Measurements from ENCODE around the gene USP32.
A peak's percentile ranks its signal among the peaks of the same experiment; 100 is the strongest.
"Not testable (repeated sequence)": the region's sequence is repeated elsewhere in the genome, so short reads cannot be mapped to it uniquely, and the experiment has no call there.

The USP32 gene

GRCh38 chr17:60403962-60404361, 12.0 kb upstream of the USP32 start:
- DNase-seq: no peak

GRCh38 chr17:60403523-60403810, 11.5 kb upstream of the USP32 start:
- no peak for DNase-seq

DNA sequence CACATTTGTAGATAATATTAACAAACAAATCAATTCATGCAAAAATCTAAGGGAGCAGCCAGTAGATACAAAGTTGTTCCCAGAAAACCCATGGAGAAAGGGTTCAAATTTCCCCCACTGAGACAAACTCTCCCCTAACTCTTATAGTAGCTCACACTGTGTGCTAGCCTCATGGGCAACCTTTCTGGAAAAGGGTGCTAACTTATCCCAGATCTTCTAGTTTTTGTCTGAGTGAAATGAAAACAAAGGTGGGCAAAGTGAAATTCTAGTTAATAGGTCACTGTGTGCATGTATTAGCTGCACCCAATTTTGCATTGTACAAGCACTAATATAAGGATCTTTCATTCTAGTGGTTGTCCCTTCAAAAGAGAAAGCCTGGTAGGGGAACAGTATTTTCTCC, 9.9 kb upstream of the USP32 start:
- DNase-seq: no peak

GRCh38 chr17:60398227-60398959, 6.5 kb upstream of the USP32 start:
- no peak for DNase-seq

DNA sequence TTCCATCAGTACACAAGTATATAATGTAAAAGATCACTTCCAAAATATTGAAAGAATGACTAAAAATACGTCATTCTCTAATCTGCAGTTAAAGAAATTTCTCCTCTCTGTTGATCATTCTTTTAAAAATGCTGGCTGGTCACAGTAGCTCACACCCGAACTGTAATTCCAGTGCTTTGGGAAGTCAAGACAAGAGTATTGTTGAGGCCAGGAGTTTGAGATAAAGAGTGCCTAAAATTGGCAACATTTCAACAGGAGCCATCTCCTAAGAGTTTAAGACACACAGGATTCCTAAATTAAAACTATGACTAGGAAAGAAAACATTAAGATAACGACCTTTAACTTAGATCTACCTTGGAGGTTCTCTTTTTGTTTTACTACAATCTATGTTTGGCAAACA, 4.5 kb upstream of the USP32 start:
- DNase-seq: no peak

GRCh38 chr17:60395508-60396065, 3.7 kb upstream of the USP32 start:
- no peak for DNase-seq

DNA sequence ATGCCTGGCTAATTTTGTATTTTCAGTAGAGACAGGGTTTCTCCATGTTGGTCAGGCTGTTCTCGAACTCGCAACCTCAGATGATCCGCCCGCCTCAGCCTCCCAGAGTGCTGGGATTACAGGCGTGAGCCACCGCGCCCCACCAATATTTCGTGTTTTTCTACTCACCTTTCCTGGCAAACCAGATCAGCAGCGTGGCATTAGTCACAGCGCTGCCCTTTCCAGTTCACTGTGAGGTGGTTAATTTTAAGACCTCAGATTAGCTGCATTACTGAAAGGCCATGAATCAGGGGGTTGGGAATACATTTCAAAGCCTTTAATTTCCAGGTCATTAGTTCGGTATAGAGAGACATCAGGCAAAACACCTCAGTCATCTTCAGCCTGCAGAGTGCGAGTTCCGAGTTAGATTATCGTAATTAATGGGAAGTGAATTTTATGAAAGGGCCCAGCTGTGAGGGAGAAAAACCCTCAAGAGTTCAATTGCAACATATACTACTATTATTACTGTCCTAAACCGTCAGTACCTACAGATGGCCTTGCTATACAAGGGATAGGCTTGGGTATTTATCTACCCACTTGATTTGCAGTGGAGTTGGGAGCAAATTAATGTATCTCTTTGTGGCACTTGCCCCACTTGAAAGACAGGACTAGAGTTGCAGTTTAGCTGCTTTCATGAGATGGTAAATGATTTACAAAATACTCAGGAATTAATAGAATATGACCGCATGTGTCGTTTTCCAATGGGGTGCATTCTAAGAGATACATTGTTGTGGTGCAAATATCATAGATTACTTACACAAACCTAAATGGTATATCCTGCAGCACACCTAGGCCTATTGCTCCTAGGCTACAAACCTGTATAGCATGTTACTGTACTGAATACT, 2.1 kb upstream of the USP32 start:
- no peak for DNase-seq

DNA sequence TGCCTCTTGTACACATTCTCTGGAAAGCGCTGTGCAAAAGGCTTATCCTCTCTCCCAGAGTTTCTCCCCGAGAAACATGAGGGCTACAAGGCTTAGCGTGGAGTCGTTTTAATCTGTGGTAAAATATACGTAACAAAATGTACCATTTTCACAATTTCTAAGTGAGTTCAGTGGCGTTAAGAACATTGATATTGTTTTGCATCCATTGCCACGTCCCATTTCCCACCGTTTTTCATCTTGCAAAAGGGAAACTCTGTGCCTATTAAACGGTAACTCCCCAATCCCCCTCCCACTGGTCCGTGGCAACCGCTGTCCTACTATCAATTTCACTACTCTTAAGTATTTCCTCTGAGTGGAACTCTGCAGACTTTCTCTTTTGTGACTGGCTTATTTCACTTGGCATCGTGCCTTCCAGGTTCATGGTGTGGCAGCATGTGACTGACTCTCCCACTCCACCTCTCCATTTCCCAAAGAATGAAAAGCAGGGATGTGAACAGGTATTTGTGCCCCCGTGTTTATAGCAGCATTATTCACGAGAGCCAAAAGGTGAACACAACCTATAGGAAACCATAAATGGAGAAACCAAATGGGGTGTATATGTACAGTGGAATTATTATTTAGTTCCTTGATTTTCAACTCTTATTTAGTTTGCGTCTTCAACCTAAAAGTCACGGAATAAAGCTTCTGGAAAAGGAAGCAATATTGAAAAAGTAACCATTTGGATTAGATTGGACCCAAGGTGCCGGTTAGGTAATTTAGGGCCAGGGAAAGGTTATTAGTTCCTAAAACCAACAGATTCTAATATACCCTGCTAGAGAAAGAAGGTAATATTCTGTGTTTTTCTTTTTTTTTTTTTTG, 1.1 kb upstream of the USP32 start:
- peak in 5 of 58 donors; percentile 3 to 21 (median 20) for DNase-seq

DNA sequence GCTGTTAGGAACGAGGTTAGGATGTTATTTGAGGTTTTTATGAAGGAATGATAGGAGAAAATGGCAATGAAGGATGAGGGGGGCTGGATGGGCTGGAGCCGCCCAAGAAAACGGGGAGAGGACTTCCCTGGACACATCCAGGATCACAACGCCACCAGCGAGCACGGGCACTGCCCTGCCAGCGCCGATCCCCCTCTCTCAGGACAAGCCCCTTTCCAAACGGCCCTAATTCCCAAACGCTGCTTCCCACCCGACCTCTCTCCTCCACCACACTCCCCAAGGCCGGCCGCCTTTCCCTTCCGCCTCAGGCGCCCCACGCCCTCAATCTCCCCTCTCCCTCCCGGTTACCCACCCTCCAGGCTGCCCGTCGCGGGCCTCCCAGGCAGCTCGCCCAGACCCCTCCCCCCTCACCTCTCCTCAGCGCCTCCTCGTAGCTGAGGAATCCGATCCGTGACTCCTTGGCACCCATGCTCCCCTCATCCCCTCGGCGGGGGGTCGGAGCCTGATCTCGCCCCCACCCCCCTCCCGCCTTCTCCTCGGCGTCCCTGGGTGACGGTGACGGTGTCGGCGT, 377 bp downstream of the USP32 start:
- DNase-seq: peak in 18 of 58 donors; percentile 26 to 83 (median 56)

- peak in 45 of 58 donors; percentile 3 to 63 (median 35) for DNase-seq
Observed at GRCh38 chr17:60390925-60391470, 935 bp downstream of the USP32 start.

DNA sequence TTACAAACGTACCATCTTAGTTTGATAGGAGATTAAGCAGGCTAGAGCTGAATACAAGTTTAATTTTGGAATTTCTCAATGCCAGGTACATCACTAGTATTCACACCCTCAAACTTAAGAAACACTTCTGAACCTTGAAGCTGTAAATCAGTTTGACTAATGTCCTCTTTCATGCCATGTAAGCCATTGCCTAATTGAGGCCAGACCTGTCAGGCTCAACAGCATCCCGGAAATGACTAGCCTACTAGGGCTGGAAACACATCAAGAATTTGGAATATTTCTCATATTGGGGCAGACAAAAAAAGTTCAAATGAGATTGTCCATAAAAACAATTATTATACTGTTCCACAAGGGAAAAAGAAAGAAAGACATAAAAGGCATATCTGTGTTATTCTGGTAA, 1.7 kb downstream of the USP32 start:
- DNase-seq: peak in 1 of 58 donors; percentile 2

DNA sequence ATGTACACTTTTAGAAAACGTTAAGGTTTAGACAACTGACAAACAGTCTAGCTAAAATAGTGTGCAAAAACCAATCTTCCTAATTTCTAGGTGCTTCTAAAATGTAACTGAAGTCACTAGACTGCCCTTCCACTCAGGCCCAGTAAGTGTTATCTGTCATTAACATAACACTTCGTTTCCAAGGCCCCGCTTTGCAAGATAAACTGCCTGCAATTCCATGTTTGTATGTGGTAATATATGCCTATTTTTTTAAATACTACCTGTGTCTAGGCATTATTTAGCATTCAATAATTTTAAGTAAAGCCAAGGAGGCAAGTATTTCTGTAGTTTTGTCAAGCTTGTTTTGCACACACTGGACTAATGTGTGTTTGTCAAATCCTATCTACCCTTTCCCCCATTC, 3.2 kb downstream of the USP32 start:
- DNase-seq: no peak

DNA sequence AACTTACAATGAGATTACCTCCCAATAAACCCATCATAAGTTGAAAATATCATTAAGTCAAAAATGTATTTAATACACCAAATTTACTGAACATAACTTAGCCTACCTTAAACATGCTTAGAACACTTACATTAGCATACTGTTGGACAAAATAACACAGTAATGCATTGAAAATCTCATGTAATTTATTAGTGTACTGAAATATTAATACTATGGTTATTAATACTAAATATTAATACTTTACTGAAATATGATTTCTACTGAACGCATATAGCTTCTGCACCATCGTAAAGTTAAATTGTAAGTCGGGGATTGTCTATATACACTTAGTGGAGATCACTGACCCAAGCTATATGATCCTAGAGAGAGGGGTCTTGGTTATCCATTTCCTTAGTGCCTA, 4.3 kb downstream of the USP32 start:
- DNase-seq: no peak

GRCh38 chr17:60386147-60387058, 5.5 kb downstream of the USP32 start:
- DNase-seq: peak in 2 of 58 donors; percentile 2 to 59

GRCh38 chr17:60384921-60385320, 7.0 kb downstream of the USP32 start:
- DNase-seq: not testable (repeated sequence)

DNA sequence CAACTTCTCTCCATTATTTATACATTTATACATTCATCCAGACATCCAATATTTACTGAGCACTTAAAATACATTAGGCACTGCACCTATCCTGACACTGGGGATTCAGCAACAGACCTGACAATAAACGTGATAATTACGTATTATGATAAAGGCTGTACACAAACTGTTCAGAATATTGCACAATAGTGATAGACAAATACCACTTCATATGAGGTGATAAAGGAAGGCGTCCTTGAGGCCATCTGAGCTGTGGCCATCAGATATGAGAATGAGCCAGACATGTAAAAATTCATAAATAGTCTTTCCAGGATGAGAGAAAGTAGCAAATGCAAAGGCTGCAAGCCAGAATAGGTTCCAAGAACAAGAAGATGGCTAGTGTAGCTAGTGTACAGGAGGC, 8.6 kb downstream of the USP32 start:
- DNase-seq: no peak

DNA sequence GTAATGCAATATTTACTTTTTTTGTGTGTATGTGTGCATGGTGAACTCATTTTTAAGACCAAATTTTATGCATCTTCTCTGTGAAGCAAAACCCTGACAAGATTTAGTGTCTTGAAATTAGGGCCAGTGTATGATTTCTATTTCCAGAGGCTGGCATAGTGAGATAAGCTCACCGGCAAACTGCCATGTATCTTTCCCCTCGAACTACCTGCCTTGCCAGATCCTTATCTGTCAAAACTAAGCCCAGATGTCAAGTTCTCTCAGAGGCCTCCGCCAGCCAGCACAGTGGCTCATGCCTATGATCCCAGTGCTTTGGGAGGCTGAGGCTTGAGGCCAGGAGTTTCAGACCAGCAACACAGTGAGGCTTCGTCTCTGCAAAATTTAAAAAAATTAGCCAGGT, 10.0 kb downstream of the USP32 start:
- no peak for DNase-seq

GRCh38 chr17:60379461-60379860, 12.5 kb downstream of the USP32 start:
- DNase-seq: not testable (repeated sequence)

DNA sequence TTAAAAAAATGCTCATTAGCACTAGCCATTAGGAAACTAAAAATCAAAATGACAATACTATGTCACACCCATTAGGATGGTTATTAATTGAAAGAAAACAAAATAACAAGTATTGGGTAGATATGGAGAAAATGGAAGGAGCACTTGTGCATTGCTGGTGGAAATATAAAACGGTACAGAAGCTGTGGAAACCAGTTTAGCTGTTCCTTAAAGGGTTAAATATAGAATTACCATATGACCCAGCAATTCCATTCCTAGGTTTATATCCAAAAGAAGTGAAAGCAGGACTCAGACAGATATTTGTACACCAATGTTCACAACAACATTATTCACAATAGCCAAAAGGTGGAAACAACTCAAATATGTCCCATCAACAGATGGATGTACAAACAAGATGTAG, 13.7 kb downstream of the USP32 start:
- DNase-seq: not testable (repeated sequence)

Measured in anterior cingulate cortex (tissue), 58 donors.